HCT116 (cell line): ENCODE data around the gene ZBTB47. TPM values are rescaled to one million over a fixed set of nuclear protein-coding genes. Genes with fewer than 3 reads are reported as not detected.

Source experiments
- ATAC-seq: fragments of 200-7000 bp; cut with Tn5 transposase; 2 replicates; pipeline ENCODE4 v1.9.1; 2020; ENCODE audit warnings: mild to moderate bottlenecking, moderate library complexity
- BruUV-seq: library from RNA; stranded (reverse); fragments of 400-500 nt; replicated peaks from 2 replicates; lab custom pipeline; 2021; lab: Mats Ljungman, UMichigan
- CTCF ChIA-PET: fragments of 300-600 bp; sonication (Branson Sonifier 250); formaldehyde crosslinking; loops from one replicate; lab custom pipeline; 2021; ENCODE audit warnings: antibody characterized with exemption; lab: Charles Lee
- POLR2A ChIA-PET: fragments of 300-600, 350-600 bp; sonication (Branson Sonifier 250); formaldehyde crosslinking; loops from one replicate; lab custom pipeline; 2021; ENCODE audit warnings: antibody characterized with exemption; lab: Charles Lee
- RAD21 ChIA-PET, 2 experiments: fragments of 300-600 bp; sonication (Branson Sonifier 250); formaldehyde crosslinking; loops; one replicate each; lab custom pipeline; 2023; ENCODE audit warnings: low total read pairs in 2 of 2; ENCODE audit not compliant: uncharacterized antibody in 2 of 2, unreplicated experiment in 2 of 2, low non-redundant PET in 1 of 2; lab: Charles Lee
- DNase-seq: peaks from one replicate; pipeline ENCODE4 v3.0.0-alpha.2; 2010; ENCODE audit warnings: low read depth, low spot score
- H2AFZ ChIP-seq: fragments of 200-600 bp; shearing (Covaris generic), sonication (generic); 2 replicates; pipeline ENCODE4 v1.6.1; 2017; ENCODE audit warnings: low read depth, mixed run types, mixed read lengths, antibody characterized with exemption, low read length; ENCODE audit not compliant: poor library complexity, severe bottlenecking
- H3K27ac ChIP-seq: 2 replicates; pipeline ENCODE4 v1.5.1; 2012; ENCODE audit warnings: low read depth, low read length
- H3K27me3 ChIP-seq: fragments of 200-600 bp; sonication (generic); 2 replicates; pipeline ENCODE4 v1.6.1; 2016; ENCODE audit warnings: mixed run types, low read length, mixed read lengths; ENCODE audit not compliant: insufficient read depth
- H3K36me3 ChIP-seq, 2 experiments: fragments of 200-500 bp in 1 of 2; fragments of 200-600 bp in 1 of 2; sonication (Bioruptor generic) in 1 of 2; sonication (generic) in 1 of 2; 2 replicates each; pipeline versions ENCODE4 v1.5.1 to v1.6.1; 2014 to 2016; ENCODE audit warnings: low read length in 2 of 2, inconsistent platforms in 1 of 2, mixed read lengths in 1 of 2, mixed run types in 1 of 2; ENCODE audit not compliant: insufficient read depth in 2 of 2, control insufficient read depth in 1 of 2
- H3K4me1 ChIP-seq, 2 experiments: fragments of 200-600 bp in 1 of 2; sonication (generic) in 1 of 2; 2 replicates each; pipeline versions ENCODE4 v1.5.1 to v1.6.1; 2012 to 2017; ENCODE audit warnings: low read length in 2 of 2, inconsistent platforms in 1 of 2, mild to moderate bottlenecking in 1 of 2, mixed read lengths in 1 of 2, mixed run types in 1 of 2, moderate library complexity in 1 of 2; ENCODE audit not compliant: insufficient read depth in 2 of 2, control insufficient read depth in 1 of 2
- H3K4me2 ChIP-seq: fragments of 200-600 bp; sonication (generic); 2 replicates; pipeline ENCODE4 v1.6.1; 2017; ENCODE audit warnings: mixed run types, low read length, mixed read lengths
- H3K4me3 ChIP-seq, 2 experiments: fragments of 200-600 bp in 1 of 2; sonication (generic) in 1 of 2; replicated peaks in 1 of 2; 2 replicates each; pipeline ENCODE4 v1.5.1; 2011 to 2016; ENCODE audit warnings: low read length in 2 of 2, control low read depth in 1 of 2, low read depth in 1 of 2, mild to moderate bottlenecking in 1 of 2, mixed read lengths in 1 of 2, mixed run types in 1 of 2
- H3K79me2 ChIP-seq: fragments of 200-600 bp; sonication (generic); 2 replicates; pipeline ENCODE4 v1.6.1; 2017; ENCODE audit warnings: mild to moderate bottlenecking, mixed run types, low read length, moderate library complexity, mixed read lengths; ENCODE audit not compliant: insufficient read depth
- H3K9ac ChIP-seq: fragments of 200-600 bp; sonication (generic); 2 replicates; pipeline ENCODE4 v1.6.1; 2016; ENCODE audit warnings: low read length, mixed read lengths
- H3K9me2 ChIP-seq: fragments of 200-600 bp; sonication (generic), shearing (Covaris generic); 2 replicates; pipeline ENCODE4 v1.6.1; 2017; ENCODE audit warnings: mixed run types, mild to moderate bottlenecking, moderate library complexity; ENCODE audit not compliant: insufficient read depth
- H3K9me3 ChIP-seq, 2 experiments: fragments of 200-500 bp in 1 of 2; fragments of 200-600 bp in 1 of 2; sonication (Bioruptor generic) in 1 of 2; sonication (generic) in 1 of 2; 2 replicates each; pipeline ENCODE4 v1.6.1; 2014 to 2017; ENCODE audit warnings: low read length in 2 of 2, mixed read lengths in 2 of 2, inconsistent platforms in 1 of 2, low read depth in 1 of 2, mild to moderate bottlenecking in 1 of 2, mixed run types in 1 of 2, moderate library complexity in 1 of 2; ENCODE audit not compliant: control insufficient read depth in 1 of 2, insufficient read depth in 1 of 2
- H4K20me1 ChIP-seq: fragments of 200-600 bp; sonication (generic), shearing (Covaris generic); 2 replicates; pipeline ENCODE4 v1.6.1; 2017; ENCODE audit warnings: mixed run types, mild to moderate bottlenecking, moderate library complexity; ENCODE audit not compliant: insufficient read depth
- CEBPB ChIP-seq: IDR thresholded peaks from 2 replicates; pipeline ENCODE4 v1.6.1; 2012; ENCODE audit warnings: low read depth
- EGR1 ChIP-seq: IDR thresholded peaks from 2 replicates; pipeline ENCODE4 v1.6.1; 2012; ENCODE audit warnings: low read depth
- JUND ChIP-seq: IDR thresholded peaks from 2 replicates; pipeline ENCODE4 v1.6.1; 2012
- POLR2A ChIP-seq: IDR thresholded peaks from 2 replicates; pipeline ENCODE4 v1.7.0; 2011; ENCODE audit warnings: borderline replicate concordance; ENCODE audit not compliant: insufficient read depth, insufficient read length; ENCODE audit errors: extremely low read depth
- POLR2AphosphoS5 ChIP-seq: IDR thresholded peaks from 2 replicates; pipeline ENCODE4 v1.6.1; 2011; ENCODE audit warnings: mild to moderate bottlenecking, low read depth, low read length, moderate library complexity
- RAD21 ChIP-seq: IDR thresholded peaks from 2 replicates; pipeline ENCODE4 v1.6.1; 2012; ENCODE audit warnings: low read depth, mild to moderate bottlenecking
- SIN3A ChIP-seq: IDR thresholded peaks from 2 replicates; pipeline ENCODE4 v1.6.1; 2012; ENCODE audit warnings: low read depth
- SRF ChIP-seq: IDR thresholded peaks from 2 replicates; pipeline ENCODE4 v1.6.1; 2012; ENCODE audit warnings: low read depth
- ZNF274 ChIP-seq: fragments of 200-500 bp; sonication (Bioruptor generic); IDR thresholded peaks from 2 replicates; pipeline ENCODE4 v1.6.1; 2014; ENCODE audit warnings: mild to moderate bottlenecking, low read depth, low read length, inconsistent platforms
- intact Hi-C: fragments of 100-400 bp; cut with micrococcal nuclease; formaldehyde crosslinking; loops from 2 replicates; pipeline ENCODE4 v1.10.0; 2022
- total RNA-seq: library from RNA; stranded (reverse); gene quantifications from one replicate; pipeline ENCODE4 v1.2.1, GENCODE V29; 2021; ENCODE audit not compliant: unreplicated experiment
- TF ChIP-seq, protein P1 (sequence below): IDR thresholded peaks from 2 replicates; pipeline ENCODE4 v1.6.1; 2012
- TF ChIP-seq, protein P2 (sequence below): IDR thresholded peaks from 2 replicates; pipeline ENCODE4 v1.6.1; 2011; ENCODE audit warnings: mild to moderate bottlenecking, low read length, moderate library complexity; ENCODE audit not compliant: insufficient replicate concordance; ENCODE audit errors: extremely low read depth

The ZBTB47 gene
- total RNA-seq, 1 experiment from 2014 or later: 6.3 TPM

DNA sequence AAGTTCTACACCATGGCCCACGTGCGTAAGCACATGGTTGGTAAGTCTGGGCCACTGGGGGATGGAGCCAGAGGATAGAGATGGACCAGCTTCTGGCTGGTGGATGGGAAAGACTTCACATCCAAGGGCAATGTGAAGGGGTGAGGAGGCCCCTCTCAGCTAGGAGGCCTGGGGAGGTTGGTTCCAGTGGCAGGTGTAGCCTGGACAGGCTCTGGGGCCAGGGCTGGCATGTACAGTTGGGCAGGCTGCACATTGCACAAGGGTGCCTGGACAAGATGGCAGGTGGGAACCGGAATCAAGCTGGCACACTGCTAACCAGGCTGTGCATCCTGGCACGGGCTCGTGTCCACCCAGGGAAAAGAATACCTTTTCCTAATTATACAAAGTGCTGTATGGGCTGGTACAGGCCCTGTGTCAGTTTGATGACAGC is 8.1 kb downstream of the ZBTB47 start (continued):
- TF ChIP-seq ZNF274: no peak
- TF ChIP-seq SIN3A: no peak
- TF ChIP-seq, protein P1, sequence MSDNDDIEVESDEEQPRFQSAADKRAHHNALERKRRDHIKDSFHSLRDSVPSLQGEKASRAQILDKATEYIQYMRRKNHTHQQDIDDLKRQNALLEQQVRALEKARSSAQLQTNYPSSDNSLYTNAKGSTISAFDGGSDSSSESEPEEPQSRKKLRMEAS: no peak
- no peak for TF ChIP-seq POLR2A
- TF ChIP-seq, protein P2, sequence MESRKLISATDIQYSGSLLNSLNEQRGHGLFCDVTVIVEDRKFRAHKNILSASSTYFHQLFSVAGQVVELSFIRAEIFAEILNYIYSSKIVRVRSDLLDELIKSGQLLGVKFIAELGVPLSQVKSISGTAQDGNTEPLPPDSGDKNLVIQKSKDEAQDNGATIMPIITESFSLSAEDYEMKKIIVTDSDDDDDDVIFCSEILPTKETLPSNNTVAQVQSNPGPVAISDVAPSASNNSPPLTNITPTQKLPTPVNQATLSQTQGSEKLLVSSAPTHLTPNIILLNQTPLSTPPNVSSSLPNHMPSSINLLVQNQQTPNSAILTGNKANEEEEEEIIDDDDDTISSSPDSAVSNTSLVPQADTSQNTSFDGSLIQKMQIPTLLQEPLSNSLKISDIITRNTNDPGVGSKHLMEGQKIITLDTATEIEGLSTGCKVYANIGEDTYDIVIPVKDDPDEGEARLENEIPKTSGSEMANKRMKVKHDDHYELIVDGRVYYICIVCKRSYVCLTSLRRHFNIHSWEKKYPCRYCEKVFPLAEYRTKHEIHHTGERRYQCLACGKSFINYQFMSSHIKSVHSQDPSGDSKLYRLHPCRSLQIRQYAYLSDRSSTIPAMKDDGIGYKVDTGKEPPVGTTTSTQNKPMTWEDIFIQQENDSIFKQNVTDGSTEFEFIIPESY: no peak
- no peak for TF ChIP-seq POLR2AphosphoS5
- no peak for TF ChIP-seq RAD21
- no peak for TF ChIP-seq JUND
- TF ChIP-seq SRF: no peak
- TF ChIP-seq CEBPB: no peak
- TF ChIP-seq, all 23 proteins: peak for 0

DNA sequence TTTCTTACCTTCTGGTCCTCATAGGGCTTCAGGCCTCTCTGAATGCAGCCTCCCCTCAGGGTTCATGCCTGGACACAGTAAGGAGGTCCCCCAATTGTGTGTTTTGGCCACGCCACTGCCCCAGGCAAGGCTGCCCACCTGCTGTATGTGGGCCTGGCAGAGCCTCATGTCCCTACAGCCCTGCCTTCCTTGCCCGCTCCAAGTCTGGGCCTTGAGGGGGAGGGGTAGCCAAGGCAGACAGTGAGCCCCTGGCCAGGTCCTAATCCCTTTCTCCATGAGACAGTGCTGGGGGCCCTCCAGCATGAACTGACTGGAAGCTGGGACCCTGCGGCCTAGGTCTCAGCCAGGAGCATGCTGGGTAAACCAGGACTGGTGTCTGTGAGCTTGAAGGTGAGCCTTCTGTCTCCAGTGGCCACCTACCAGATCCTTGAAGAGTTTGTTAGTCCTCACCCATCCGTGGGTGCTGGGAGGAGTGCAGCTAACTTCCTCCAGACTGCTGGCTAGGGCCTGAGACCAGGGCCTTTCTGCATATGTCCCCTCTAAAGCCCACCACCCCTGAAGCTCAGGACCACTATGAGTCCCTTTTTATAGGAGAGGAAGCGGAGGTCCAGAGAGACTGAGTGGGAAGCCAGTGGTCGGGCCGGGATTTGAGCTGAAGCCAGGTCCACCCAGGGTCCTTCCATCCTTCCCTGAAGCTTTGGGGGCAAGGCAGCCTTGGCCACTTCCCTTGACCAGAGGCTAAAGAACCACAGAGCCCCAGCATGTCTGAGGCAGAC is 8.7 kb downstream of the ZBTB47 start:
- ChIA-PET RAD21 (no interaction called here), CTCF (no interaction called here), POLR2A (no interaction called here)
- no peaks in the 10 kb centered on the region for H4K20me1 ChIP-seq
- H3K4me3 ChIP-seq: no peak overlapping the region
- 0 out of 4 replicates have a peak, but pooled peaks cover 0 to 3% of the 10 kb centered on the region in 2 experiments for H3K36me3 ChIP-seq
- no peak overlapping the region for H3K9ac ChIP-seq
- no peaks in the 10 kb centered on the region for H3K9me3 ChIP-seq
- H3K27me3 ChIP-seq: no peaks in the 10 kb centered on the region
- no peaks in the 10 kb centered on the region for H3K9me2 ChIP-seq
- no peaks in the 10 kb centered on the region for H3K4me1 ChIP-seq
- no TSS peak for BruUV-seq
- TF ChIP-seq EGR1: no peak
- TF ChIP-seq, protein P2: no peak
- TF ChIP-seq SIN3A: no peak
- H3K79me2 ChIP-seq: no peaks in the 10 kb centered on the region
- no peak overlapping the region for H2AFZ ChIP-seq
- intact Hi-C loops: no loop called here
- no peak for ATAC-seq
- no peak overlapping the region for H3K27ac ChIP-seq
- no peak for DNase-seq
- no peak overlapping the region for H3K4me2 ChIP-seq
